GM19324 (cell line): ENCODE data around the gene UROC1.

Experiments
- ATAC-seq: cut with Tn5 transposase; IDR thresholded peaks from one replicate; pipeline ENCODE4 v1.9.1; 2021; ENCODE audit warnings: mild to moderate bottlenecking, moderate library complexity; ENCODE audit not compliant: unreplicated experiment, low FRiP score

UROC1 gene

GRCh38 chr3:126517291-126517951, at the start of gene UROC1:
Gene UROC1 (minus strand): TSS chr3:126517773. CDS start chr3:126517719, 54 bp downstream.
- ATAC-seq = no peak

- ATAC-seq = no peak
Observed at GRCh38 chr3:126562737-126563276, 45.2 kb upstream of the UROC1 start.

DNA sequence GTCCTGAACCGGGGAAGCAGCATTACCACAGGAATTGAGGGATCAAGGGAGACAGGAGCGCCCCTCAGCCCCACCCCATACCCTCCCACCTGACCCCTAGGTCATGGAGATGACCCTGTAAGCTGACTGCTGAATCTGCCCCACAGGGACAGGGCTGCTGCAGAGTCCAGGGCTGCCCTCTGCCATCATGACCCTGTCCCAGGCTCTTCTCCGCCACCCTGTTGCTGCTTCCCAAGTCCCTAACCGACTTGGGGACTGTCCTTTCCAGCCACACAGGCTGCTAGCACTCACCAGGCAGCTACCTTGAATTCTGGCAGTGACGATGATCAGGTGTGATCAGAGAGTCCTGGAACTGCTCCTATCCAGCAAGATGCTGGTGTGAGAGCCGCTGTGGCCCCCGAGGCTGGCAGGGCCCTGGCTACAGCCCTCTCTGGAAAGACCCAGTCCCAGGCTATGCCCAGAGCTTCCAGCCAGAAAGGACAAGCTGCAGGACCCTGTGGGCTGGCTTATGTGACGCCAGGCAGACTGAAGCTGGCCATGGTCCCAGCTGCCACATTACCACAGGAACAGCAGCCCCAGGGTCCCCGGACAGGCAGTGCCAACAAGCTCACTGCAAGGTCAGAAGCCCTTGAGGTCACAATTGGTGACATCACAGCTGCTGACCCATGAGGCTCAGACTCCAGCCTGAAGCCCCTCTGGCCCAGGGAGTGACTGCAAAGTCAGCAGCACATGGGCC, 40.9 kb upstream of the UROC1 start, which contains the start of gene C3orf22:
TSS of gene C3orf22 (minus strand) at position 597 of the 736 bp plus-strand sequence. CDS start 5,542 bp downstream, outside the sequence.
- no peak for ATAC-seq

DNA sequence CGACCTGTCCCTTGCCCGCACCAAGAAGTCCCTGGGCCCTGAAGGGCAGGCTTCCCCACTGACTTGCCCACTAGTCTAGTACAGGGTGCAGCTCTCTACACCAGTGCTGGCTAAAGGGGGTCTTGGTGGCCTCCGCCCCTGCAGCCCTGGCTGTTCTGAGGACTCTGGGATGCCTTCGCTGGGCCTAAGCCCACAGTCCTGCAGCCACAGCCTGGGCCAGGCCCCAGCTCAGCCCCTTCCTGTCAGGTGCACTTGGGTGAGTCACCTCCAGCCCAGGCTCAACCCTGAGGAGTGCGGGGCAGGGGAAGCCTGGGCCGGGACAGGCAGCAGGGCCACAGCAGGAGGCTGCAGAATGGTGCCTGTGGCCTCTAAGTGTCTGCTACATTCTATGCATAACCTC, 40.2 kb upstream of the UROC1 start:
- ATAC-seq = no peak

DNA sequence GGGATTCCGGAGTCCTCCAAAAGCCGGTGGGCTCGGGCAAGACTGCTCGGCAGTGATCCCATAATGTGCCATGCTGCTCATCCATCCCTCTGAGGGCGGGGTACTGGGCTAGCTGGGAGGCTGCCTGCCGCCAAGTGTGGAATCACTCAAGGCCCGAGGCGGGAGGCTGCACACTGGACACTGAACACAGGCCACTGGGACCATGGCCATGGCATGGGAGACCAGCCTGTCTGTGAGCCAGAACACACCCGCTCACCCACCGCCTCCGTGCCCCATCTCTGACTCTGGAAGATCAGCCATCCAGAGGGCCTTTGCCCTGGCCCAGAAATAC, 39.8 kb upstream of the UROC1 start:
- ATAC-seq = no peak

DNA sequence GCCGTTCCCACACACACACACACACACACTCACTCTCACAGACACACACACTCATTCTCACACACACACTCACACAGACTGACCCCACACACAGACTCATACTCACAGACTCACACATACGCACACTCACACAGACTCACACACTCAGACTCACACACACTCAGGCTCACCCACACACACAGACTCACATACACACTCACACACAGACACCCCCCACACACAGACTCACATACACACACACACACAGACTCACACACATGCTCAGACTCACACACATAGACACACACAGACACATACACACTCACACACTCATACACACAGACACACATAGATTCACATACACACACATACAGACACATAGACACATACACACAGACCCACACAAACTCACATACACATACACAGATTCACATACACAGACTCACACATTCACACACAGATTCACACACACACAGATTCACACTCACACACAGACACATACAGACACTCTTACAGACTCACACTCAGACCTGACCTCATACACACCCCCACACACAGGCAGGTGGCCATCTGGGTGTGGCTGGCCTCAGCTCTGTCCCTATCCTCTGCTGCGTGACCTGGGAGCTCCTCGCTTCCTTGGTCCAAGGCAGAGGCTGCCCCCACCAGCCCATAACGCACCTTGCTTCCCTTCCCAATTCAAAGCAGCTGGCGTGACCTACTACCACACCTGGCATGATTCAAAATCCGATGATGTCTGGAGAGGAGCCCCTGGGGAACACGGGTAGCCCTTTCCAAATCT, 39.3 kb upstream of the UROC1 start:
- ATAC-seq = no peak

- no peak for ATAC-seq
Observed at GRCh38 chr3:126555795-126556636, 38.4 kb upstream of the UROC1 start.

DNA sequence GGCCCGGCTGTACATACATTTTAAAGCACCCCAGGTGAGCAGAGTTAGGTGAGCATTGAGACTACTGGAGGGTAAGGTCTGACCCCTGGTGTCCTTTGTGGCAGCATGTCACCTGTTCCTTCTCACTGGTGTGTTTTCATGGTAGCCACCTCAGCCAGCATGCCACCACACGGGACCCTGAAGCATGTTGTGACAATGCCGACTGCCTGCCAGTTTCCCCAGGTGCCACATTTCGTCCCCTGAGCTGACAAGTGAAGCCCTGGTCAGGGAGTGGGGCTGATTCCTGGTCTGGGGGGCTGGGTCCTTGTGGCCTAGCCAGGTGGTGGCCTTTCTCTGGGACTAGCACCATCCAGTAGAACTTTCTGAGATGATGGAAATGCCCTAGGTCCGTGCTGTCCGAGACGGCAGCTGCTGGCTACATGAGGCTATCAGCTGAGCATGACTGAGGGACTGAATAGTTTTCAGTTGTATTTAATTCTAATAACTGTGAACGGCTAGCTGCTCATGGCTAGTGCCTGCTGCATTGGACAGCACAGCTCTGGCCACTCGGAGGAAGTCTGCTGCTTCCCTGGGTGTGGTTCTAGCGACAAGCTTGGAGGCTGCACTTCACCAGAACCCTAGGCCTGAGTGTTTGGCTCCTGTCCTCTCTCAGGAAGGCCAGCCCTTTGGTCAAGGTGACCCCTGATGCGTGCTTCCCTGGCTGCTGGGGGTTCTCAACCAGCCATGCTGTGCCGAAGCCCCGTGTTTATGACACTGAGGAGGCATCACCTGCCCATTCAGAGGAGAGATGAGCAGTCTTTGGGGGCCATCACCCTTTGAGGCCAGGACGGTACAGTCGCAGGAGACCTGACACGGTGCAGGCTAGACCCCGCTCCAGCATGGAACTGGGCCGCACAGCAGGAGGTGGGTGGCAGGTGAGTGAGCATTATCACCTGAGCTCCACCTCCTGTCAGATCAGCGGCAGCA, 37.3 kb upstream of the UROC1 start:
- no peak for ATAC-seq

DNA sequence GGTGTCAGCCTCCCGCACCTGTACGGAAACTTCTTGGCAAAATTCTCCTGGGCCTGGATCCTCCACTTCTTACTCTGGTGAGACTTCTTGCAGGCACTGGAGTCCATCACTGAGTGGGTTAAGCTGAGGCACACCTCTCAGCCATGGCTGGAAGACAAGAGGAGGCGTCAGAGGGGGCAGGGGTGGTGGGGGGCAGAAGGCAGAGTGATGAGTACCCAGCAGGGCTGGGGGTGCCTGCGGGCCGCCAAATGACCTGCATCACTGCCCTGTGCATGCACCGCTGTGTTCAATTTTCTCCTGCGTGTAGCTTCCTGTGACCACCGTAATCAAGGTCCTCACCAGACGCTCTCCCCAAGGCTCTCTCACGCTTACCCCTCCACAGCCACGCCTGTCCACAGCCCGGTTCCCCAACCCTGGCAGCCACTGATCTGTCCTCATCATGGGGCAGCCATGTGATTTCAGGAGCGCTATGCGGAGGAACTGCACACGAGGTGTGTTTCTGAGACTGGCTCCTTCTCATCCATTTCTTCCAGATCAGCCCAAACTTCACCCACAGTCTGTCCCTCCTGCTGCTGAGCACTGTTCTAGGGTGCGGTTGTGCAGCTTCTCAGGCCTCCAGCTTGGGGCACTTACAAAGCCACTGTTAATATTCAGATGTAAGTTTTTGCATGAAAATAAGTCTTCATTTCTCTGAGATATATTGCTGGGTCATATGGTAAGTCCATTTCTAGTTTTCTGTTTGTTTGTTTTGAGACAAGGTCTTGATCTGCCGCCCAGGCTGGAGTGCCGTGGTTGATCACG, 35.9 kb upstream of the UROC1 start:
- no peak for ATAC-seq

DNA sequence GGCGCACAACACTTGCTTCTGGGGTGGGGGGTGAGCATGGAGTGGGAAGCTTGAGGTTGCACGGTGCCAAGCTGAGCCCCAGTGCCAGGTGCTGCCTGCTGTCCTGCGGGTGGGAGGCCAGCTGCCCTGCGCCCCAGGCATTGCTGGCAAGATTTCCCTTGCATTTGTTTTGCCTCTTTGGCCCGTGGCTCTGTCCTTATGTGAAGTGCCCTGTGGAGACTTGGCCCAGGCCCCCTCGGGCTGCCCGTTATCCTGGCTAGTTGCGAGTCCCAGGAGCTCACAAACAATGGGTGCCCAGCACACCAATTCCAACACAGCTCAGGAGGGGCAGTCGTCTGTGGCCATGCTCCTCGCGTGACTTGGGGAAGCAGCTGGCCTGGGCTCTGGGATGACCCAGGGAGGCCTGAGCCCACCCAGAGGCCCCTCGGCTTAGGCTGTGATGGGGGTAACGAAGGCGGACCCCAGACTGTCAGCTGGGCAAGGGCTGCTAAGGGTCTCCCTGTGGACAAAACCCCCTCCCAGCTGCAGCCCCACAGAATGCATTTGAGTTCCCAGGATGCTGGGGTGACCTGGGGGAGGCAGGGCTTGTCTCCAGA, 35.2 kb upstream of the UROC1 start:
- no peak for ATAC-seq

- no peak for ATAC-seq
Observed at GRCh38 chr3:126551839-126552687, 34.5 kb upstream of the UROC1 start.

- ATAC-seq = no peak
Observed at GRCh38 chr3:126551121-126551838, 33.7 kb upstream of the UROC1 start.

DNA sequence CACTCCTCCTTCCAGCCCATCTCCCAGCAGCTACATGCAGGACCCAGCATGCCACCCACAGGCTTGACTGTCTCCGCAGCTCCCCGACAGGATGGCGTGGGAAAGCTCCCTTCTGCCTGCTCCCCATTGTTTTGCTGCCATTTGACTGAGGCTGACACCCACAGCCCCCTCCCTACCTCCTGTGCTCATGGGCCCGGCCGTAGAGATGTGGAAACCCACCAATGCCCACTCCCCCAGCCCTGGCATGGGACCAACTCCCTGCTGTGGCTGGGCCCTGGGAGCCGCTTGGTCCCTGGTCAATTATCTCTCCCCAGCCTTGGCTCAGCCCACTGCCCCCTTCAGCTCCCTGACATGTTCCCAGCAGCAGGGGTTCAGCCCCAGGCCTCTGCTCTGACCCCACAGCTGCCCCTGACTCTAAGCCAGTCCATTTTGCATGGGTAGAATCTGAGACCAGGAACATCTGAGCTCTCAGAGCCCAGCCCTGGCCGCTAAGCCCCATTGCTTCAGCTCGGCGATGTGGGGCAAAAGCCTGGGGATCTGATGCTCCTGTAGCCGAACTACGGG, 33.0 kb upstream of the UROC1 start:
- no peak for ATAC-seq

DNA sequence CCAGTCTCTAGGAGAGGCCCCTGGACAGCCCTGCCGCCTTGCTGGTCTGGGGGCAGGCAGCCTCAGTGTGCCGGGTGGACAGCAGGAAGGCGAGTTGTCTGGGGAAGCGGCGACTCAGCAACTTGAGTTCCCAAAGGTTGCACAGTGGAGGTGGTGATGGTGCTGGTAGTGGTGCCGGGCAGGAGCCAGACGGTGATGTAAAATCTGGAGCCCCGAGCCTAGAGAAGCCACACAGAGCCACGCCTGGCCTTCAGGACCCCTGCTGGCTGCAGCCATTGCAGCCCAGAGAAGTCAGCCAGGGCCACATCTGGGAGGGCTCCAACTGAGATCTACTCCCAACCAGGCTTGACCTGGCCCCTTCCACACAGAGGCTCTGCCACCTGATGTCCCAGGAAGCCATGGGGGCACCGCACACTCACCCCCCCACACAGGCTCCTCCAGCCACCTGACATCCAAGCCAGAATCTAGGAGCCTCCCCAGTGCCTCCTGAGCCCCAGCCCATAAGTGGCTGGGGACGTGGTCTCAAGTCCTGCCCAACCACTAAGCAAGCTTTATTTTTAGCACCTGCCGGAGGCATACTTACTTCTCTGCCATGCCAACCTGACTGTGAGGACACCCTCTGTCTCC, 32.4 kb upstream of the UROC1 start:
- ATAC-seq = no peak

DNA sequence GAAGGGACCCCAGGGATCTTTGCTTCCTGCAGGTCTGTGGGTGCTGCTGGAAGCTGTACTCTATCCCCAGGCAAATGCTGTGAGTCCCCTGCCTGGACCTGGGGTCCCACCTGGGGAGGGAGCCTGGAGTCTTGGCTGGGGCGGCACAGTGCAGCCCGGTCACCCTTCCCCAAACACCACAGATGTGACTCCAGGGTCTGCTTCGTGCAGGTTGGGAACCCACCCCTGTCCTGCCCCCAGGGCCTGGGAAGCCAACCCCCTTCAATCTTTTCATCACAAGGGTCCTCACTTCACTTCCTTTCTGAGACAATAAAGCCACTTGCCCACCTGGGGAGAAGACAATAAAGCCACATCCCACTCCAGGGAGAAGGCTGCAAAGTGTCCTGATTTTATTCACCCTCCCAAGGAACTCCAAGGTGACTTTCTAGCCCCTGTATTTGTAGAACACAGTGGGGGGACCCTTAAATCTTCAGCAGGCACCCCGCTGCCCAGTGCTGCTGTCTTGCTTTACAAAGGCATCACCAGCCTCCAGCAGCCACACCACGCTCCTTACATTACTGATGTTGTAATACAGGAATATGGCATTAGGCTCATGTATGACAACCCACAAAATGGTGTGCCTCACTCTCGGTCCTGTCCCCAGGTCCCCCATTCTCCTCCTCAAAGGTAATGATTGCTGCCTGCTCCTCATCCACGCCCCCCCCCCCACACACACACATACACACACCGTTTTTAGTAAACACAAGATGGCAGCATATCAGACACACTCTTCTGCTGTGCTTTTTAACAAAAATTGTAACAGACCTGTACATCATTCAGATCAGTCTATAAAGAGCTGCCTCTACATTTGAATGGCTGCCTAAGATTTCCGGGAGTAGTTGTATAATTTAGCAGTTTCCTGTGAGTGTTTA, 31.2 kb upstream of the UROC1 start:
- no peak for ATAC-seq
